Bronchial epithelial cell (primary cell): ENCODE data around the gene TGFBR1. TPM values are rescaled to one million over a fixed set of nuclear protein-coding genes. Genes with fewer than 3 reads are reported as not detected.

Experiments used
- DNase-seq: peaks from one replicate; pipeline ENCODE4 v3.0.0-alpha.2; 2010; ENCODE audit warnings: low read depth
- FAIRE-seq: peaks from 2 replicates; lab custom pipeline; 2011; peaks lifted over from hg19 to GRCh38; lab: Jason Lieb, UNC
- H3K27me3 ChIP-seq: 2 replicates; pipeline ENCODE4 v1.5.1; 2011; ENCODE audit warnings: low read length; ENCODE audit not compliant: control insufficient read depth, insufficient read depth
- H3K36me3 ChIP-seq: 2 replicates; pipeline ENCODE4 v1.5.1; 2011; ENCODE audit warnings: low read length; ENCODE audit not compliant: control insufficient read depth, insufficient read depth
- H3K4me3 ChIP-seq: 2 replicates; pipeline ENCODE4 v1.5.1; 2011; ENCODE audit warnings: mild to moderate bottlenecking, low read depth, low read length, control low read depth
- total RNA-seq: library from RNA; depleted of rRNA; stranded (reverse); fragments of >200 nt; gene quantifications from 2 replicates; pipeline ENCODE4 v1.2.1, GENCODE V29; 2014
- TF ChIP-seq, protein P1 (sequence below): IDR thresholded peaks from 2 replicates; pipeline ENCODE4 v1.5.1; 2011; ENCODE audit warnings: mild to moderate bottlenecking, moderate library complexity, low read length, control low read depth, inconsistent platforms; ENCODE audit not compliant: insufficient read depth, severe bottlenecking

TGFBR1 gene
- total RNA-seq, 1 donor from 2014 or later: 110 TPM

GRCh38 chr9:99181206-99181605 is 76.3 kb downstream of the TGFBR1 start:
- Histone ChIP-seq H3K4me3 (no peak overlapping the region), H3K36me3 (no peaks in the 10 kb centered on the region), H3K27me3 (no peaks in the 10 kb centered on the region)
- DNase-seq (no peak), FAIRE-seq (no peak)
- TF ChIP-seq, protein P1, sequence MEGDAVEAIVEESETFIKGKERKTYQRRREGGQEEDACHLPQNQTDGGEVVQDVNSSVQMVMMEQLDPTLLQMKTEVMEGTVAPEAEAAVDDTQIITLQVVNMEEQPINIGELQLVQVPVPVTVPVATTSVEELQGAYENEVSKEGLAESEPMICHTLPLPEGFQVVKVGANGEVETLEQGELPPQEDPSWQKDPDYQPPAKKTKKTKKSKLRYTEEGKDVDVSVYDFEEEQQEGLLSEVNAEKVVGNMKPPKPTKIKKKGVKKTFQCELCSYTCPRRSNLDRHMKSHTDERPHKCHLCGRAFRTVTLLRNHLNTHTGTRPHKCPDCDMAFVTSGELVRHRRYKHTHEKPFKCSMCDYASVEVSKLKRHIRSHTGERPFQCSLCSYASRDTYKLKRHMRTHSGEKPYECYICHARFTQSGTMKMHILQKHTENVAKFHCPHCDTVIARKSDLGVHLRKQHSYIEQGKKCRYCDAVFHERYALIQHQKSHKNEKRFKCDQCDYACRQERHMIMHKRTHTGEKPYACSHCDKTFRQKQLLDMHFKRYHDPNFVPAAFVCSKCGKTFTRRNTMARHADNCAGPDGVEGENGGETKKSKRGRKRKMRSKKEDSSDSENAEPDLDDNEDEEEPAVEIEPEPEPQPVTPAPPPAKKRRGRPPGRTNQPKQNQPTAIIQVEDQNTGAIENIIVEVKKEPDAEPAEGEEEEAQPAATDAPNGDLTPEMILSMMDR: no peak

DNA sequence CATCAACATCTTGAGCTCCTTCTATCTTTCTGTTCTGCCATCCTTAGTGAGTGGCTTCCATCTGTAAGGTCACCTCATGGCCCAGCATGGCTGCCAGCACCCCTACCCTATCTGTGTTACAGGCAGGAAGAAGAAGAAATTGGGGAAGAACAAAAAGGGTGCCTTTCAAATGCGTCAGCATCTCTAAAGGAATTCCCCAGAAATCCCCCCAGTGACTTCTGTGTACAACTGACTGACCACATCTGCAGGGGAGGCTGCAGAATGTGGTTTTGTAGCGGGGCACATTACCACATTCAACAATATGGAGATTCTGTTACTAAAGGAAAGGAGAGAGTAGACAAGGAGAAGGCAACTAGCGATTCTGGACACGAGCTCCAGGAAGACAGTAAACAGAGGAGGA is 76.7 kb downstream of the TGFBR1 start:
- no peak for DNase-seq
- no peak for FAIRE-seq
- no peak overlapping the region for H3K4me3 ChIP-seq
- H3K27me3 ChIP-seq: no peaks in the 10 kb centered on the region
- TF ChIP-seq, protein P1: no peak
- H3K36me3 ChIP-seq: no peaks in the 10 kb centered on the region

DNA sequence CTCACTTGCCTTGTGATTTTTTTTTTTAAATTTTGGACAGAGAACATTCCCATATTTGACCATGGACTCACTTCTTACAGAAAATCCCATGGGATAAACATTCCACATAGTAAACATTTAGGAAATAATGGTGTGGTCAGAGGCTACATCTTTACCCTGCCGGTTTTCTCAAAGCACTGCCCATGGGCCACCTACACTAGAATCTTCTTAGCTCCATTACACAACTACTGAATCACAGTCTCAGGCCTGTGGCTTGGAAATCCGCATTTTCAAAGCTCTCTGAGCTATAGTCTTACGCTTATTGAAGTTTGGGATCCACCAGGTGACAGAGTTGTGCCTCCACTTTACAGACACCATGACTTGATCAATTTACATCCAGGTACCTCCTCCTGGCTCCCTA is 77.4 kb downstream of the TGFBR1 start:
- FAIRE-seq (no peak), DNase-seq (no peak)
- Histone ChIP-seq H3K36me3 (no peaks in the 10 kb centered on the region), H3K4me3 (no peak overlapping the region), H3K27me3 (peaks cover 2% of the 10 kb centered on the region)
- TF ChIP-seq, protein P1: no peak

- Histone ChIP-seq H3K36me3 (no peaks in the 10 kb centered on the region), H3K4me3 (no peak overlapping the region), H3K27me3 (peaks cover 2% of the 10 kb centered on the region)
- TF ChIP-seq, protein P1: no peak
- FAIRE-seq: no peak
- DNase-seq: no peak
Measured at GRCh38 chr9:99183616-99184015, 78.7 kb downstream of the TGFBR1 start.

GRCh38 chr9:99184110-99184474 is 79.2 kb downstream of the TGFBR1 start:
- TF ChIP-seq, protein P1: no peak
- Histone ChIP-seq H3K27me3 (peaks cover 2% of the 10 kb centered on the region), H3K36me3 (no peaks in the 10 kb centered on the region), H3K4me3 (no peak overlapping the region)
- no peak for DNase-seq
- no peak for FAIRE-seq
